A549 (cell line): Measurements from ENCODE around the gene LRRC51.
"Not testable (repeated sequence)": the region's sequence is repeated elsewhere in the genome, so short reads cannot be mapped to it uniquely, and the experiment has no call there.

ENCODE experiments used
- CBX2 ChIP-seq: fragments of 200-600 bp; sonication (generic); IDR thresholded peaks from 2 replicates; pipeline ENCODE4 v1.6.1; 2016; ENCODE audit warnings: low read depth, mild to moderate bottlenecking, borderline replicate concordance
- CTCF ChIP-seq: fragments of >200 bp; sonication (Bioruptor Twin); formaldehyde crosslinking; IDR thresholded peaks from 3 replicates; pipeline ENCODE4 v1.5.1; 2016
- HDAC2 ChIP-seq: fragments of 200-600 bp; sonication (generic); IDR thresholded peaks from 2 replicates; pipeline ENCODE4 v1.6.1; 2016
- POLR2A ChIP-seq: IDR thresholded peaks from 2 replicates; pipeline ENCODE4 v1.6.1; 2012; ENCODE audit warnings: mild to moderate bottlenecking, low read length
- TP53 ChIP-seq: fragments of 250-450 bp; sonication (Bioruptor Pico); IDR thresholded peaks from 2 replicates; pipeline ENCODE4 v1.5.0; 2021; ENCODE audit warnings: mild to moderate bottlenecking, moderate library complexity

- not testable (repeated sequence) for TF ChIP-seq TP53 (CRISPR knock-in tag); HDAC2; POLR2A; CBX2; CTCF
Observed at GRCh38 chr11:72142086-72142485, 61.4 kb downstream of the LRRC51 start.
